GM12878 (cell line): ENCODE results near the gene RPS19BP1. TPM values are rescaled to one million over a fixed set of nuclear protein-coding genes. Genes with fewer than 3 reads are reported as not detected.

Source experiments
- ATAC-seq: fragments of 200-7000 bp; cut with Tn5 transposase; 3 replicates; pipeline ENCODE4 v1.9.1; 2020; ENCODE audit warnings: mild to moderate bottlenecking, moderate library complexity
- BruUV-seq: library from RNA; stranded (reverse); fragments of 400-500 nt; replicated peaks from 2 replicates; lab custom pipeline; 2021; lab: Mats Ljungman, UMichigan
- CTCF ChIA-PET: fragments of 300-600 bp; sonication (Branson Sonifier 250); formaldehyde crosslinking; extraction: SDS; loops from one replicate; lab custom pipeline; 2021; ENCODE audit warnings: inconsistent platforms; lab: Yijun Ruan, JAX
- POLR2A ChIA-PET: fragments of 350-600 bp; formaldehyde crosslinking; extraction: SDS; loops from one replicate; lab custom pipeline; 2021; ENCODE audit warnings: inconsistent platforms; lab: Charles Lee
- RAD21 ChIA-PET: fragments of 300-600 bp; sonication (Branson Sonifier 250); formaldehyde crosslinking; loops from one replicate; lab custom pipeline; 2023; ENCODE audit warnings: antibody characterized with exemption; ENCODE audit not compliant: unreplicated experiment; lab: Charles Lee
- SMC1A ChIA-PET: fragments of 300-600 bp; sonication (Branson Sonifier 250); formaldehyde crosslinking; loops from one replicate; lab custom pipeline; 2023; ENCODE audit not compliant: unreplicated experiment, uncharacterized antibody; lab: Charles Lee
- DNase-seq: peaks from one replicate; pipeline ENCODE4 v3.0.0-alpha.2; 2011; ENCODE audit warnings: low read depth, low spot score
- FAIRE-seq: peaks from 3 replicates; lab custom pipeline; 2011; peaks lifted over from hg19 to GRCh38; lab: Jason Lieb, UNC
- H2AFZ ChIP-seq: 2 replicates; pipeline ENCODE4 v1.6.0; 2011; ENCODE audit warnings: low read depth, low read length, control low read depth; ENCODE audit not compliant: control insufficient read depth
- H3K27ac ChIP-seq: 2 replicates; pipeline ENCODE4 v1.5.1; 2011; ENCODE audit warnings: control low read depth; ENCODE audit not compliant: control insufficient read depth, insufficient read depth
- H3K27me3 ChIP-seq, 2 experiments: replicated peaks in 1 of 2; 2 replicates each; pipeline versions ENCODE4 v1.6.0 to v1.6.1; 2011; ENCODE audit warnings: low read length in 1 of 2; ENCODE audit not compliant: control insufficient read depth in 2 of 2, insufficient read depth in 2 of 2
- H3K36me3 ChIP-seq, 2 experiments: 2 replicates each; pipeline ENCODE4 v1.5.1; 2011; ENCODE audit warnings: low read length in 1 of 2; ENCODE audit not compliant: control insufficient read depth in 2 of 2, insufficient read depth in 2 of 2
- H3K4me1 ChIP-seq: 2 replicates; pipeline ENCODE4 v1.6.1; 2011; ENCODE audit warnings: mild to moderate bottlenecking, low read length, moderate library complexity, mixed read lengths; ENCODE audit not compliant: control insufficient read depth, insufficient read depth
- H3K4me2 ChIP-seq: 2 replicates; pipeline ENCODE4 v1.6.0; 2011; ENCODE audit warnings: control low read depth; ENCODE audit not compliant: control insufficient read depth, insufficient read depth
- H3K4me3 ChIP-seq: fragments of 200-600 bp; sonication (generic); 2 replicates; pipeline ENCODE4 v1.5.1; 2016
- H3K79me2 ChIP-seq: 2 replicates; pipeline ENCODE4 v1.6.0; 2011; ENCODE audit warnings: low read length; ENCODE audit not compliant: control insufficient read depth, insufficient read depth
- H3K9ac ChIP-seq: 2 replicates; pipeline ENCODE4 v1.8.0; 2011; ENCODE audit warnings: low read length, control low read depth, mixed read lengths; ENCODE audit not compliant: control insufficient read depth, insufficient read depth
- H3K9me3 ChIP-seq: replicated peaks from 3 replicates; pipeline ENCODE4 v1.5.1; 2011; ENCODE audit warnings: mild to moderate bottlenecking, low read length; ENCODE audit not compliant: control insufficient read depth, insufficient read depth
- H4K20me1 ChIP-seq: 2 replicates; pipeline ENCODE4 v1.6.0; 2011; ENCODE audit not compliant: control insufficient read depth, insufficient read depth
- BCL11A ChIP-seq: IDR thresholded peaks from 2 replicates; pipeline ENCODE4 v1.6.1; 2011; ENCODE audit warnings: low read depth, low read length
- CHD2 ChIP-seq: IDR thresholded peaks from 2 replicates; pipeline ENCODE4 v1.6.1; 2011; ENCODE audit warnings: low read depth, low read length, improper control_type of control experiment, borderline replicate concordance
- CREM ChIP-seq: IDR thresholded peaks from 2 replicates; pipeline ENCODE4 v1.6.1; 2014; ENCODE audit warnings: antibody characterized with exemption, low read depth
- EED ChIP-seq: sonication (generic); IDR thresholded peaks from 2 replicates; pipeline ENCODE4 v1.6.1; 2016; ENCODE audit warnings: antibody characterized with exemption, low read depth
- MEF2B ChIP-seq: fragments of 450-650 bp; IDR thresholded peaks from 2 replicates; pipeline ENCODE4 v1.6.1; 2018; ENCODE audit warnings: mild to moderate bottlenecking, moderate library complexity; ENCODE audit not compliant: partially characterized antibody, poor library complexity, severe bottlenecking
- NBN ChIP-seq: fragments of 450-650 bp; IDR thresholded peaks from 2 replicates; pipeline ENCODE4 v1.6.1; 2016
- POLR2AphosphoS5 ChIP-seq: IDR thresholded peaks from 2 replicates; pipeline ENCODE4 v1.6.1; 2011; ENCODE audit warnings: mild to moderate bottlenecking, low read length, inconsistent platforms
- REST ChIP-seq: IDR thresholded peaks from 2 replicates; pipeline ENCODE4 v1.6.1; 2012; ENCODE audit warnings: mild to moderate bottlenecking, low read depth, low read length
- SIX5 ChIP-seq: IDR thresholded peaks from 2 replicates; pipeline ENCODE4 v1.6.1; 2011; ENCODE audit warnings: mild to moderate bottlenecking, low read depth, low read length, moderate library complexity; ENCODE audit not compliant: severe bottlenecking
- SP1 ChIP-seq: IDR thresholded peaks from one replicate; pipeline ENCODE4 v1.6.1; 2011; ENCODE audit warnings: low read depth, low read length
- TAF1 ChIP-seq: IDR thresholded peaks from 2 replicates; pipeline ENCODE4 v1.6.1; 2011; ENCODE audit warnings: mild to moderate bottlenecking, low read depth, low read length, borderline replicate concordance
- TCF3 ChIP-seq: IDR thresholded peaks from 2 replicates; pipeline ENCODE4 v1.6.1; 2012; ENCODE audit warnings: low read depth, mild to moderate bottlenecking, low read length, borderline replicate concordance; ENCODE audit not compliant: insufficient read depth
- TCF7 ChIP-seq: IDR thresholded peaks from 2 replicates; pipeline ENCODE4 v1.6.1; 2014; ENCODE audit warnings: antibody characterized with exemption, borderline replicate concordance
- ZNF207 ChIP-seq: fragments of 450-650 bp; IDR thresholded peaks from 2 replicates; pipeline ENCODE4 v1.6.1; 2014; ENCODE audit warnings: antibody characterized with exemption, mild to moderate bottlenecking, borderline replicate concordance
- ZNF24 ChIP-seq: fragments of 450-650 bp; IDR thresholded peaks from 2 replicates; pipeline ENCODE4 v1.6.1; 2017; ENCODE audit warnings: antibody characterized with exemption, mild to moderate bottlenecking
- WGBS: methylation state at CpG from one replicate; pipeline ENCODE4 v1.1.6; 2016; ENCODE audit warnings: low lambda C conversion rate; ENCODE audit not compliant: insufficient replicate concordance, insufficient coverage; ENCODE audit errors: missing lambda C conversion rate; 5-methylcytosine and 5-hydroxymethylcytosine counted together
- in situ Hi-C: fragments of 300-500 bp; cut with MboI; formaldehyde crosslinking; loops from 9 replicates; pipeline ENCODE4 v1.14.3; 2018; ENCODE audit warnings: mixed read lengths
- intact Hi-C: fragments of 100-400 bp; cut with micrococcal nuclease; formaldehyde crosslinking; loops from one replicate; pipeline ENCODE4 v1.14.2; 2022; ENCODE audit not compliant: unreplicated experiment
- polyA plus RNA-seq, 11 experiments: library from polyadenylated mRNA; depleted of rRNA in 4 of 11; unstranded in 6 of 11; stranded (reverse) in 5 of 11; fragments of >200 nt; fragmentation: Nextera tagmentation in 4 of 11; fragmentation: Illumina TruSeq in 1 of 11; extraction: Ambion mirVana in 4 of 11; extraction: Trizol in 1 of 11; gene quantifications; 1 replicate in 1 of 11; 2 replicates in 10 of 11; pipeline versions ENCODE4 v1.2.1 to v1.2.3, GENCODE V29; 2011 to 2016; ENCODE audit warnings: inconsistent platforms in 2 of 11, missing spikeins in 2 of 11, low read depth in 1 of 11
- total RNA-seq, 4 experiments: library from RNA; depleted of rRNA in 3 of 4; stranded (reverse); fragments of >200 nt in 3 of 4; fragmentation: Illumina TruSeq in 1 of 4; extraction: Trizol in 1 of 4; gene quantifications; 2 replicates each; pipeline versions ENCODE4 v1.2.1 to v1.2.3, GENCODE V29; 2013 to 2021
- TF ChIP-seq, protein P1 (sequence below): IDR thresholded peaks from 2 replicates; pipeline ENCODE4 v1.6.1; 2012; ENCODE audit warnings: low read depth, low read length, improper control_type of control experiment
- TF ChIP-seq, protein P2 (sequence below): IDR thresholded peaks from 2 replicates; pipeline ENCODE4 v1.6.1; 2011; ENCODE audit warnings: low read depth, low read length, improper control_type of control experiment, borderline replicate concordance

Gene RPS19BP1
- total and polyA plus RNA-seq, 10 of the 15 experiments (the other 5 are each of a cell fraction or from before 2014, with no cell fraction given), result 2.7 to 206 (median 78.6) TPM

DNA sequence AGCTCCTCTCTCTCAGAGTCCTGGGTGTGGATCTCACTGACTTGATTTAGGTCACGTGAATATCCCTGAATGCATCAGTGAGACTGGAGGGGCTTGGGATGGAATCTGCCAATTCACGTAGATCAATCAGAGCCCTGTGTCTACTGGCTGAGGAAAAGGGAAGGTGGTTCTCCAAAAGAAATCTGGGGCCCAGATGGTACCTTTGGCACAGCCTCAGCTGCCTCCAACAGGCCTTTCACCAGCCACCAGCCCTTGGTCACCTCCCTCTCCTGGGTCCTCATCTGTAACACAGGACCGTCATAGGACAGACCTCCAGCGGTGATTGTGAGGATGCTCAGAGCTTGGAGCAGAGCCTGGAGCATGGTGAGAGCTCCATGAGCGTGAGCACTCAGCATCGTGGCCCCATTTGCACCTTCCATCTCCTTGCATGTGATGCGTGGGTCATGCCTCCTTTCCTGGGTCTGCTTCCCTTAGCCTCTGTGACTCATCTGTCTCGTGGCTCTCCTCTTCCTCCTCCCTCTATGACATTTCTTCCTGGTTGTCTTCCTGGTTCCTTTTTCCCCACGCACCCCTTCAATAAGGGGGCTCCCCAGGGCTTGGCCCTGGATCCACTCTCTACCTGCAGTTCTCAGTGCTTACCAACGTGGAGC is 38.0 kb downstream of the RPS19BP1 start:
- TF ChIP-seq TCF3 (no peak), SIX5 (no peak), CHD2 (no peak), NBN (no peak), MEF2B (no peak), BCL11A (no peak), POLR2AphosphoS5 (no peak), EED (no peak), TAF1 (no peak), REST (no peak), TCF7 (no peak), SP1 (no peak), CREM (no peak), ZNF207 (no peak), ZNF24 (no peak)
- TF ChIP-seq, protein P1, sequence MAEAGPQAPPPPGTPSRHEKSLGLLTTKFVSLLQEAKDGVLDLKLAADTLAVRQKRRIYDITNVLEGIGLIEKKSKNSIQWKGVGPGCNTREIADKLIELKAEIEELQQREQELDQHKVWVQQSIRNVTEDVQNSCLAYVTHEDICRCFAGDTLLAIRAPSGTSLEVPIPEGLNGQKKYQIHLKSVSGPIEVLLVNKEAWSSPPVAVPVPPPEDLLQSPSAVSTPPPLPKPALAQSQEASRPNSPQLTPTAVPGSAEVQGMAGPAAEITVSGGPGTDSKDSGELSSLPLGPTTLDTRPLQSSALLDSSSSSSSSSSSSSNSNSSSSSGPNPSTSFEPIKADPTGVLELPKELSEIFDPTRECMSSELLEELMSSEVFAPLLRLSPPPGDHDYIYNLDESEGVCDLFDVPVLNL, result no peak
- TF ChIP-seq, protein P2, sequence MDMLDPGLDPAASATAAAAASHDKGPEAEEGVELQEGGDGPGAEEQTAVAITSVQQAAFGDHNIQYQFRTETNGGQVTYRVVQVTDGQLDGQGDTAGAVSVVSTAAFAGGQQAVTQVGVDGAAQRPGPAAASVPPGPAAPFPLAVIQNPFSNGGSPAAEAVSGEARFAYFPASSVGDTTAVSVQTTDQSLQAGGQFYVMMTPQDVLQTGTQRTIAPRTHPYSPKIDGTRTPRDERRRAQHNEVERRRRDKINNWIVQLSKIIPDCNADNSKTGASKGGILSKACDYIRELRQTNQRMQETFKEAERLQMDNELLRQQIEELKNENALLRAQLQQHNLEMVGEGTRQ, result no peak
- TF ChIP-seq, all 136 proteins: peak for 0
- POLR2A ChIA-PET, result interaction anchor here (0.6 to 2.0 kb wide), 3 partner anchors 25 to 104 kb away, joined by 3 to 10 read pairs (median 6); partner anchors contain the start of gene ATF4
- peaks cover 0 to 4% of the 10 kb centered on the region in 2 experiments; a peak in 2 of 4 replicates for H3K36me3 ChIP-seq
- no peak overlapping the region for H3K4me3 ChIP-seq
- no peak for ATAC-seq
- FAIRE-seq, result no peak
- intact Hi-C loops (loop anchor here (5.0 kb wide), 1 partner anchor 543 kb away; no protein-coding TSS in a partner anchor), in situ Hi-C loops (loop anchor here (5.0 kb wide), 1 partner anchor 548 kb away; no protein-coding TSS in a partner anchor)
- H3K4me2 ChIP-seq, result no peak overlapping the region
- H3K9me3 ChIP-seq, result no peaks in the 10 kb centered on the region
- BruUV-seq, result no TSS peak
- RAD21 ChIA-PET, result interaction anchor here (0.9 to 2.9 kb wide), 6 partner anchors 11 to 34 kb away, joined by 3 to 30 read pairs (median 4); partner anchors contain the start of gene ATF4
- H3K27ac ChIP-seq, result no peak overlapping the region
- H3K9ac ChIP-seq, result no peak overlapping the region
- H4K20me1 ChIP-seq, result no peaks in the 10 kb centered on the region
- CTCF ChIA-PET, result interaction anchor here (0.7 to 15.7 kb wide), 25 partner anchors 11 to 530 kb away, joined by 3 to 372 read pairs (median 8); partner anchors contain the start of genes ATF4, RPS19BP1 and TAB1
- H3K79me2 ChIP-seq, result no peaks in the 10 kb centered on the region
- 80% methylated on average over 10 of the region's 10 CpGs for WGBS
- peaks cover 5% of the 10 kb centered on the region; the same call in 1 of the 2 replicates for H3K4me1 ChIP-seq
- H3K27me3 ChIP-seq, result no peaks in the 10 kb centered on the region
- no peak overlapping the region for H2AFZ ChIP-seq
- SMC1A ChIA-PET, result interaction anchor here (1.0 to 3.1 kb wide), 17 partner anchors 12 to 542 kb away, joined by 3 to 21 read pairs (median 5); partner anchors contain the start of gene TAB1
- DNase-seq, result no peak
